GM12874 (cell line): Measurements from ENCODE around the gene SPIC.

Experiments used
- TF ChIP-seq, protein P1 (sequence below): IDR thresholded peaks from 2 replicates; pipeline ENCODE4 v1.5.1; 2011; ENCODE audit warnings: low read depth, mild to moderate bottlenecking, control low read depth, low read length, moderate library complexity; ENCODE audit not compliant: insufficient read depth

The SPIC gene

DNA sequence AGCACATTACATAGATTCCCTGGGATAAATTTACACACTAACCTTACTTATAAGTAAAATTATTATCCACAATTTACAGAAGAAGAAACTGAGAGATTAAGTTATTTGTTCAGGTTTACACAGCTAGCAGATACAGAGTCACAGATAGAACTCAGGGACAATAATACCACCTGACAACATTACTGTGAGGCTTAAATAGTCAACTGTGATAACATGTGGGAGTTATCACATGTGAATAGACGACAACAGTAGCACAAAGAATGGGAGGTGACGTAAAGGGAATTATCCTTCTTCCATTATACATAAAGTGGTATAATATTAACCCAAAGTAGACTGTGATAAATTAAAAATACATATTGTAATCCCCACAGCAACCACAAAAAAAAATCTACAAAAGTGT, 6.2 kb upstream of the SPIC start:
- TF ChIP-seq, protein P1, sequence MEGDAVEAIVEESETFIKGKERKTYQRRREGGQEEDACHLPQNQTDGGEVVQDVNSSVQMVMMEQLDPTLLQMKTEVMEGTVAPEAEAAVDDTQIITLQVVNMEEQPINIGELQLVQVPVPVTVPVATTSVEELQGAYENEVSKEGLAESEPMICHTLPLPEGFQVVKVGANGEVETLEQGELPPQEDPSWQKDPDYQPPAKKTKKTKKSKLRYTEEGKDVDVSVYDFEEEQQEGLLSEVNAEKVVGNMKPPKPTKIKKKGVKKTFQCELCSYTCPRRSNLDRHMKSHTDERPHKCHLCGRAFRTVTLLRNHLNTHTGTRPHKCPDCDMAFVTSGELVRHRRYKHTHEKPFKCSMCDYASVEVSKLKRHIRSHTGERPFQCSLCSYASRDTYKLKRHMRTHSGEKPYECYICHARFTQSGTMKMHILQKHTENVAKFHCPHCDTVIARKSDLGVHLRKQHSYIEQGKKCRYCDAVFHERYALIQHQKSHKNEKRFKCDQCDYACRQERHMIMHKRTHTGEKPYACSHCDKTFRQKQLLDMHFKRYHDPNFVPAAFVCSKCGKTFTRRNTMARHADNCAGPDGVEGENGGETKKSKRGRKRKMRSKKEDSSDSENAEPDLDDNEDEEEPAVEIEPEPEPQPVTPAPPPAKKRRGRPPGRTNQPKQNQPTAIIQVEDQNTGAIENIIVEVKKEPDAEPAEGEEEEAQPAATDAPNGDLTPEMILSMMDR: no peak

DNA sequence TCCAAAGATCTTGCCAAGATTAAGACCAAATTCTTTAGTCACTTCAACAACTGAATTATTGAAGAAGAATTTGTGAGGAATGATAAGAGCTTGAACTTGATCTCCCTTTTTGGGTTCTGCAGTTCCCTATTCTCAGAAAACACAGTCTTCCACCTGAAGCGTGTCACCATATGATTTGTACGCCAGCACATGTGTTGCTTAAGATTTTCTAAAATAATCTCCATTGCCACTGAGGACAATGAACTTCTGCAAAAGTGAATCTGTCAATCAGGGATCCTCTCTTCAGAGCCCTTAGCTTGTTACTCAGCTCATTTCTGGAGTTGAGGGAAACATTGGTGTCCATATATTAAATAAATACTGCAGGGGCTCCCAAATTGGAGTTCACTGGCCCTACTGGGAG, 4.2 kb upstream of the SPIC start:
- TF ChIP-seq, protein P1: no peak

DNA sequence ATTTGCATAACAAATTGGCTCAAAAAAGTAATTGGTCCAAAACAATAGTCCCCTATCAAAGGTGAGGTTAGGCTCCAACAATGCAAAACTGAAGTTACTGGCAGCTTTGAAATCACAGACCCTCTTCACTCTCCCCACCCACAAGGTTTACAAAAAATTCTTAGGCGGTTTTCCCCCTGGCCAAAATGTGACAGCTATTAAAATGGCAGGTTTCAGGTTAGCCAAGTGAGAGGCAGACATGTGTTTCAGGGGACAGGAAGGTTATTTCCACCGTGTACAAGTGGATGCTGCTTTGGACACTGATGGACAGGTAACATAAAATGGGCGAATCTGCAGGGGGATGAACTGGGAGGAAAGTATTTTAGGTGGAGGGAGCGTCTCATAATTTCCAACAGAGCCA, 888 bp upstream of the SPIC start:
- TF ChIP-seq, protein P1: no peak

GRCh38 chr12:101475751-101476305, 692 bp downstream of the SPIC start:
- TF ChIP-seq, protein P1: no peak

- TF ChIP-seq, protein P1: no peak
Observed at GRCh38 chr12:101480849-101481248, 5.7 kb downstream of the SPIC start.

DNA sequence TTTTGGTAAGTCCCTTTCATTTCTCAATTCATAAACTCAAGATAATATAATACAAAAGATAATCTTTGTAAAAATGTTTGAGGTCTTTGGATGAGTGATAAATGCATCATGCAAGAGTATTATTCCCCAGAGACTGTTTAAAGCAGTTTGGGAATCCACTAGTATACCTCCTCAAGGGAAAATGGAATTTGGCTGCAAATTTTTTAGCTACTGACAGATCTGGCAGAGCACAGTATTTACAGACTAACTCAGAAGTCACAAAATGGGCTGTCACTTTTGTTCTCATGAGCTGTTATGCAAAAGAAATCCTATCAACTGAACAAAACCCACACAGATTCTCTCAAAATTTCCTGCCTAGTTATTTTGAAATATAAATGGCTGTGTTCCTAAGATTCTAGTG, 9.9 kb downstream of the SPIC start:
- TF ChIP-seq, protein P1: no peak

- TF ChIP-seq, protein P1: no peak
Observed at GRCh38 chr12:101488469-101488868, 13.3 kb downstream of the SPIC start.

- TF ChIP-seq, protein P1: no peak; the same call in 1 of the 2 replicates
Observed at GRCh38 chr12:101490286-101490920, 15.3 kb downstream of the SPIC start.
